DMS 273 (cell line): Measurements from ENCODE around the gene KCNQ2.

ENCODE experiments used
- DNase-seq: peaks from one replicate; lab custom pipeline; 2025; ENCODE audit not compliant: unreplicated experiment; lab: John Stamatoyannopoulos, UW

Gene KCNQ2

DNA sequence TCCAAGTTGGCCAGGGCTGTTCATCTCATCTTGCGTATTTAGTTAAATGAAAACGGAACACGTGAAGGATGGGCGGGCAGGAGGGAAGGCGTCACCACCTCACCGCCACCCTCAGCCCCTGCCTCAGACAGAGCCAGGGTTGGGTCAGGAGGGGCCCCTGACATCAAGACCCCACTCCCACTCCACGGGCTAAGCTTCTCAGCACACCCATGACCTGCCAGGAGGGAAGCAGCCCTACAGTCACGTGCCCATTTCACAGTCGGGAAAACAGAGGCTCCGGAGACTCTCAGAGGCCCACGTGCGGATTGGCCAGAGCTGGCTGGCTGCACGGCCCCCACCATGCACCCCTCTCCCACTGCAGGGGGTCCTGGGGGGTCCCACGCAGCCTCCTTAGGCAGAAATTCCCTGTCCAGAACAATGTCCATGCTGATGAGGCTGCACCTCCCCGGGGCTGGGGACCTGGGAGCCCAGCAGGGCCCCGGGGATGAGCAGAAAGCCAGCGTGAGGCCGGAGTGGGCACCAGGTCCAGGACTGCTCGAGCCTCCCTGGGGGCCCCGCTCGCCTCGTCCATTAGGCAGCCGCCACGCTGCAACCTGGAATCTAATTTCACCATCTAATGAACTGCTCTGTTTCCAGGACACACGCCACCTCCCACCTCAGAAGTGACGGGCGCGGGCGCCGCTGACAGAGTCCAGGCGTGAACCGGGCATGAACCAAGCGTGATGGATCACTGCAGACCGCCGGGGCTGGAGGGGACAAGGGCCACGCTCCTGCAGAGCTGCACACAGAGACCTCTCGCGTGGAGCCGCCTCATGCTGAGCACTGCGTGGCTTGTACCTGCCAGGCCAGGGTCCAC is 15.8 kb downstream of the KCNQ2 start:
- peak; percentile 46 for DNase-seq

DNA sequence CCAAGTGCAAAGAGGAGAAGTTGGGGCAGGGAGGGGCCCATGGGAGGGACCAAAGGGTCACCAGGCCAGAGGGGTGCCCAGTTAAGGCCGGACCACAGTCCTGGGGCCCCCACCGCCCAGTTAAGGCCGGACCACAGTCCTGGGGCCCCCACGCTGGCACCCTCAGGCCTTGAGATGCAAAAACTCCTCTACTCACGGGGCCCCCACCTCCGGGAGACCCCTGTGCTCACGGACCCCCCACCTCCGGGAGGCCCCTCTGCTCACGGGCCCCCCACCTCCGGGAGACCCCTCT is 16.9 kb downstream of the KCNQ2 start:
- no peak for DNase-seq

DNA sequence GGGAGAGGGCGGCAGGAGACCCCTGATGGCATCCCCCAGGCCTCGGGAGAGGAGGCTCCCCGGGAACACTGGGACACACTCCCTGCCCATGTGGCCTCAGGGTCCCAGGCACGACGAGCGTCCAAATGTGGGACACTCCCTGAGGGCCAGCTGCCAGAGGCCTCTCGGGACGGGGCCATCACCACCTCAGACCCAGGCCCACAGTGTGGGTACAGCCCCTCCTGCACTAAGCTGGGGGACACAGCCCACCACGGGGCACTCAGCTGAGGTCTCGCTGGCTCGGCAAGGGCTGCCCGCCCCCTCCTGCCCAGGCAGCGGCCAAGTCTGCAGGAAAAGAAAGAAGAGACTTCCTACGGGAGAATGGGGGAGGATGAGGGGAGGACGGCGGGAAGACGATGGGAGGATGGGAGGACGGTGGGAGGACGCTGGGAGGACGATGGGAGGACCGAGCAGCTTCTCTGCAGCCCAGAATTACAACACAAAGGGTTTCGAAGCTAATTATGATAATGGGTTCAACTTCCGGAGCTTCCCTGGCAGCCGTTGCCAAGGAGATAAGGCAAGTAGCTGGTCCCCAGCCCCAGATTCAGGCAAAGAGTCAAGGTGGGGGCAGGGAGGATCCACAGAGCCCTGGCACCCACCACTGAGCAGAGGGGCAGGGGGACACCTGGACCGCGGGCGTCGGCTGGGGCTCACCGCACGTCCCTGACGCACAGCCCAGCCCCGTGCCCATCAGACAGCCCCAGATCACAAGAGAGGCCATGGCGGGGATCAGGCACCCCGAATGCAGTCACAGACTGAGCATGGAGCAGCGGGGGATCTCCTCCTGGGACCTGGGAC is 17.5 kb downstream of the KCNQ2 start:
- peak; percentile 88 for DNase-seq

DNA sequence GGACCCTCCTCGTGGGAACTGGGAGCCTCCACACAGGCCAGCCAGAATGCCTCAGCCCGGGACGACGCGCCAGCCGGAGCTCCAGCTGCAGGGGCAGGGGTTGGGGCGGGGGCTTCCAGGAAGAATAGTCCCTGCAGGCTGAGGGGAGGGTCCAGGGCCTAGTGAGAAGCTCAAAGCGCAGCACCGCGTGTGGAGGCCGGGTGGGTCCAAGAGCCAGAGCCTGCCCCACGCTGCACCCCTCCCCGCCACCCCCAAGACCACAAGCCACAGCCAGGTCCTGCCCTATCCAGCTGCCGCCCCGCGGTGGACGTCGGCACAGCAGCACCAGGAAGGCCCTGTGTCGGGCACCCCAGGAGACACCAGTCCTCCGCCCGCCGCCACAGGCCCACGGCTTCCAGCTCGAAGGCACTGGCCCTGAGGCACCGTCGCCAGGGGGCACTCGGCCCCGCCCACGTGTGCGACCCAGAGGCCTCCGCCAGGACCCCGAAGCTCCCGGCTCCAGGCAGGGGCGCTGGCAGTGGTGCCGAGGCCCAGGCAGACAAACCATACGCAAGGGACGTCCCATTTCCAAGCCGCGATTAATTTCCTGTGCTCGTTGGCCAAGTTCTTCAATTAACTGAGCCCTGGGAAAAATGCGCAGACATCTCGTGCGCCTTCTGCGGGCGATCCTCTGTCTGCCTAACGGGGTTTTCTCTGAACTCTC is 19.5 kb downstream of the KCNQ2 start:
- DNase-seq = no peak

DNA sequence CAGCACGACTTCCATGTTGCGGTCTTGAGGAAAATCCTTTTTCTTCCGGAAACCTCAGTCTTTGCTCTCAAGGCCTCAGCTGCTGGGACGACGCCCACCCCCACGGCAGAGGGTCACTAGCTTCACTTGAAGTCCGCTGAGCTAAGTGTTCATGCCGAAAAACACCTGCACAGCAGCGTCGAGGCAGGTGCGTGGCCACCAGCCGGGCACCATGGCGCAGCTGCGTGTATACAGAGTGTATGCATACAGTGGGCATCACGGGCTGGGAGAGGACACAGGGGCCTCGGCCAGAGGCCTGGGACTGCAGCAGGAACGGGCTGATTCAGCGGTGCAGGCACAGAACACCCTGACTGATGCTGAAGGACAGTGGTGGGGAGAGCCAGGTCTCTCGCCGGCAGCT is 20.1 kb downstream of the KCNQ2 start:
- DNase-seq = no peak

DNA sequence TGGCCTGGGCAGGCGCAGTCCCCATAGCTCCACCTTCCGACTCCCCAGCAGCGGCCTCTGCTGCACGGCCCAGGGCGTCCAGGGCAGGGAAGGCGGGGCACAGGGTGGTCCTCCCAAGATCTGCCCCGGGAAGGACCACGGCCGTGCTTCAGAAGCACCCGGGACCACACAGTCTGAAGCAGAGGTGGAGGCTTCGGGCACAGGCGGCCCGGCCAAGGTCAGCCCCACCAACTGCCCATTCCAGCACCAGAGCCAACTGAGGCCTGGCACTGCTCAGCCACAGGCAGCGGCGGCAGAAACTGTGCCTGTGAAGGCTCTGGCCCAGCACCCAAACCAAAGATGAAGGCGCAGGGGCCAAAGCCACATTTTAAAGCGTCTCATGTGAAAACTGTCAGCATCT is 20.6 kb downstream of the KCNQ2 start:
- no peak for DNase-seq

DNA sequence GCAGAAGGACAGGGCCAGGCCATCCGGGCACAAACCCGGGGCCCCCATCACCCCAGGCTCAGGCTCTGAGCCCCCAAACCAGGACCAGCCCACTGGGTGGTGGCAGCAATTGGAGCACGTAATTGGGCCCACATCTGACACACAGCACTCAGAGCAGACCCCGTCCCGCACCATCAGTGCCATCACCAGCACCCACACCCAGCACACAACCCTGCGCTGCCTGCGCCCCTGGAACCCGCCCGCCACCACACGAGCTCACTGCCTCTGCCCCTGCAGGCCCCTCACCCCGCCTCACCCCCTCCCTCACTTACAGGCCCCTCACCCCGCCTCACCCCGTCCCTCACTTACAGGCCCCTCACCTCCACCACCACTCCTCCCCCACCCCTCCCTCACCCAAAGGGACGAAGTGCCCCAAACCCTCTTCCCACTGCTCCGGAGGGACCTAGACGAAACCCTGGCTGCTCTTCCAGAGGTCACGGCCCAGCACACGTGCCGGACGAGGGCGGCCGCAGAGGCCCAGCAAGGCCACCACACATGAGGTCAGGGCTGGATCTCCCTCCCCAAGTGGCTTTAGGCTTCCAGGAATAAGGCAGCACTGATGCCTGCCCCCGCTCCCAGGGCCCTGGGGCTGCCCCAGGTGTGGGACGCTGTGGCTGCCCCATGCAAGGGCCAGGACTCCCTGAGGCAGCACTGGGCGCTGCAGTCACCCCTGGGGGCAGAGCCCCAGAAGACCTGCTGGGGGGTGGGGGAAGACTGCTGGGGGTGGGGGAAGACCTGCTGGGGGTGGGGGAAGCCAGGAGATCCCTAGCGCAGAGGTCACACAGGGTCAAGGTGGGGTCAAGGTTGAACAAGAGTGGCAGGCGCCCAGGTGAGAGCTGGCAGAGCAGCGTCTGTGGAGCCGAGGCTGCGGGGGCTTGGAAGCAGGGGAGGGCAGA is 22.4 kb downstream of the KCNQ2 start:
- no peak for DNase-seq

DNA sequence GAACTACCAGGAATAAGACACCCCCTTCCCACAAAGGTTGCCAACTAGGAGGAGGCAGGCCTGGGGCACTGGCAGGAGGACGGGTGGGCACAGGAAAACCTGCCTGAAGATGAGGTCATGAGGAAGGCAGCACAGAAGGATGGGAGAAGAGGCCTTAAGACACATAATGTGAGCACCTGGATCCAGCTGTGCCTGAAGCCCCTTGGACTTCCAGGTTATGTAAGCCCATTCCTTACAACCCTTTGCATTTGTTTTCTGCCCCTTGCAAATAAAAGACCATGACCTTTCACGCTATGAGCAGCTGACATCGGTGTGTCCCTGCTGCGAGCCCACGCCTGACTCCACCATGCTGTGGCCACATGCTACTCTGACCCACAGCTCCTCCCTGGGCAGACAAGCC is 23.4 kb downstream of the KCNQ2 start:
- no peak for DNase-seq

DNA sequence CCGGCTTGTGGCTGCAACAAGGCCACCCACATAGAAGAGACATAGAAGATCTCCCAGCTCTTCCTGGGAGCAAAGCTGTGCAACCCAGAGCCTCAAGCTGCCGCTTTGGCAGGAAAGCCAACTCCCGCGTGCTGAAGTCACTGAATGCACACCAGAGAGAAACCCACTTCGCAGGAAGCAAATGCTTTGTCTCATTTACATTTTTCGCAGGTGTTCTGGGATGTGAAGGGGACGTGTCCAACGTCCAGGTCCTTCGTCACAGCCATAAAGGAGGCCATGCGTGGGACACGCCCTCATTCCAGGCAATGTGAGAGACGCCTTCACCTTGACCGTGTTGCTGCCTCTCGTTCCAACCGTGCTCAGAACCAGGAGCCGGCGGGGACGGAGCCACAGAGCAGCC is 24.4 kb downstream of the KCNQ2 start:
- DNase-seq = peak; percentile 33

DNA sequence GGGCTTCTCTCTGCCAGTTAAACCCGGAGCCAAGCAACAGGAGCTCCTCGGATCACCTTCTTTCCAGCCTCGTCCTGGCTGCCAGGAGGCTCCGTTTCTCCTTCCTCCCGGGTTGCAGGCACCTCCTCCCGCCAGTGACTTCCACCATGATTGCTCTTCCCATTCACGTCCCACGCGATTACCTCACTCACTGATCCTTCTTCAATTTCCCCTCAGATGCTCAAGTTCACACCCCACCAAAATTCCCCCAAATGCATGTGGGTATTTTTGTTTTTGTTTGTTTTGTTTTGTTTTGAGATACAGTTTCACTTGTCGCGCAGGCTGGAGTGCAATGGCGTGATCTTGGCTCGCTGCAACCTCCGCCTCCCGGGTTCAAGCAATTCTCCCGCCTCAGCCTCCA is 25.1 kb downstream of the KCNQ2 start:
- no peak for DNase-seq

DNA sequence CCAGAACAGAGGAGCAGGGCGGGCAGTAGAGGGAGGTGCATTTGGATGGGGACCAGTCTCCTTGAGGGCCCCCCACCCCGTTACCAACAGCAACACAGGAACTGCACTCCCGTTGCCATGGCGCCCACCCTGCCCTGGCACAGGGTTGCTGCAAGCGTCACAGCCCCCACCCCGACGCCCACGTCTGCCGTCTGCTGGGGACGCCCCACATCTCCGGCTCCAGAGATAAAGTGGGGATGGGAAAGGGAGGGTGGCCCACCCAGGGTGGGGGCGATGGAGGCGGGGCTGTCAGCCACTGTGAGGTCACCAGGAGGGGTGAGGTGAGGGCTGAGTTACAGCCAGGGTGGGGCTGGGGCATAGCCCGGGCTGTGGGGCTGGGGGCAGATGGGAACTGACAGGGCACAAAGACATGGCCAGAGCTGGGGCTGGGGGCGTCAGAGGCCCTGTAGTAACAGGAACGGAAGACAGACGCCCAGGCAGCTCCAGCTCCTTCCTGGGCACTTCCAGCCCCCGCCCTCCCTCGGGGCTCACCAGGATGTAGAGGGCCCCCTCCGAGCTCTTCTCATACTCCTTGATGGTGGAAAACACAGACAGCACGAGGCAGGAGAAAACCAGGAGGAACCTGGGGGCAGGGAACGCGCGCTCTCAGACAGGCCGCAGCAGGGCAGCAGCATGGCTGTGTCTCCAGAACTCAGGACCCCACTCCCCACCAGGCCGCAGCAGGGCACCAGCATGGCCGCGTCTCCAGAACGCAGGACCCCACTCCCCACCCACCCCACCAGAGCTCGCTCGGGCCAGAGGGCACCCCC is 26.0 kb downstream of the KCNQ2 start:
- DNase-seq = no peak

DNA sequence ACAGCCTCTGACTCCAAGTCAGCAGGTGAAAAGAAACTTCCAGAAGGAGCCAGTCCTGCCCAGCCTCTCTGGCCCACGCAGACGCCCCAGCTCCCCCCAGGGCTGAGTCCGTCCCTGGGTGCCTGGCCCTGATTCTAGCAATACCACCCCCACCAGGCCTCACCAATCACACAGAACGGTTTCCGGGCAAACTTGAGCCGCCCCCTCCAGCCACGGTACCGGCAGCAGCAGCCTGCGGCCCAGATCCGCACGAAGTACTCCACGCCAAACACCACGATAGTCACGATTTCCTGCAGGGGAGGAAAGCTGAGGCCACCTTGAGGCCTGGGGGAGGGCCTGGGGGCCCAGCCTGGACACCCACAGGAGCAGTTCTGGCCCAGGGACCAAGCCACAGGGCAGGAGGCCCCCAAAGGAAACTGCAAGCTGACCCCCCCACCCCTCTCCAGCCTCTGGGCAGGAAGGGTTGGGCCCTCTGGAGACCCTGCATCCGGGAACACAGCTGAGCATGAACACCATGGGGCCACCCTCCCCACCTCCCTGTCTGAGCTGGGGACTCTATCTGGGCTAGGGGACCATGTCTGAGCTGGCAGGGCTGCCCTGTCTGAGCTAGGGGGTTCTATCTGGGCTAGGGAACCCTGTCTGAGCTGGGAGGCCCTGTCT is 27.2 kb downstream of the KCNQ2 start:
- no peak for DNase-seq

DNA sequence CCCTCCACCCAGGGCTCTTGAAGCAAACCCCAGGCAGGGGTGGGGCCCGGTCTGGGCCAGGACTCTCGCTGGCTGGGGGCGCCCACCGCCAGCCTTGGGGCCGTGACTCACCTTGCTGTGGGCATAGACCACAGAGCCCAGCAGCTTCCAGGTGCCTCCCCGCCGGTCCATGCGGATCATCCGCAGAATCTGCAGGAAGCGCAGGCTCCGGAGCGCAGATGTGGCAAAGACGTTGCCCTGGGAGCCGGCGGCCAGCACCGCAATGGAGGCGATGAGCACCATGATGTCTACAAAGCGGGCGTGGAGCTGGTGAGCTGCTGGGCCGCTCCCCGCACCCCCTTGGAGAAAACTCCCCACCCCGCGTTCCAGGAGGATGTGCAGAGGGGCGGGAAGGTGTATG is 27.9 kb downstream of the KCNQ2 start:
- DNase-seq = no peak

DNA sequence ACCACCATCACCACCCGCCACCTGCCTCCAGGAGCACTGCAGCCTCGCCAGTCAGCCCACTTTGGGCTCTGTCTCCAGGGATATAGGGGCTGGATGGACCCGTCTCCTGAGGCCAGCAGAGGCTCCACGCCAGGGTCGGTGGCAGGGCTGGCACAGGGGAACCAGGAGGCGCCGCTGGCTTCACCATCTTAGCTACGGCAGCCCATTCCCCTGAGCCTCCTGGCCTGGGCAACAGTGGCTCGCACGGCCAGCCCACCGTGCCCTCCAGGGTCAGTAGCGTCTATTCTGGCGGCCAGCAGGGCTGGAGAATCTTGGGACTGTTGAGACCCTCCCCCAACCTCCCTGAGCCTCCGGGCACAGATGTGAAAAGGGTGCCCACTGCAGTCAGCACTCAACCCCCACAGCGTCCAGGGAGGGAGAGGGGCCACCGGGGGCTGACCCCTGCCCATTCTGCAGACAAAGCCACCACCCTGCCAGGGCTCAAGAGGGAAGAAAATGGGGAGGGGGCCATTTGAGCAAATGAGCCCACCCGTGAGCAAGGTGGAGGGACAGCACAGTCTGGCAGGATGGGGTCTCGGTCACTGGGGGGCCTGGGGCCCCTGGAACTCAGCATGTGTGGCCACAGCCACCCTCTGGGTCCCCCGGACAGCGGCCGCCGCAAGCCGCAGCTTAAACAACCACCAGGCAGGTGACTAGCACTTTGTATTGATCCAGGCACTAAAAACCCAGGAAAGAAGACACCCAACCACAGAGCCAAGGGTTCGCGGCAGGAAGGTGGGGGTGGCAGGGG is 28.7 kb downstream of the KCNQ2 start:
- no peak for DNase-seq

DNA sequence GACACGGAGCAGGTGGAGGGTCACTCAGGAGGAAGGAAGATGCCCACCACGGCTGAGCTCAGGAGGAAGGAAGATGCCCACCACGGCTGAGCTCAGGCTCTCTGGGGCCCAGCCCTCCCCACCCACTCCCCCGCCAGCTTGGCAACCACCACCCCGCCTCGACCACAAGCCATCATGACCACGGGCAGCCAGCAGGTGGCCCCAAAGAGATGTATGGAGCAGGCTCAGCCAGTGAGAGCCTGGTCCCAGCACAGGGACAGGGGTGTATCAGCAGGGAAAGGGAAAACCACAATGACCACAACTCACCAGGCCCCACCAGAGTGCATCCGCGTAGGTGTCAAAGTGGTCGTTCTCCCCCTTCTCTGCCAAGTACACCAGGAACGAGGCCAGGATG is 30.4 kb downstream of the KCNQ2 start:
- peak; percentile 83 for DNase-seq

DNA sequence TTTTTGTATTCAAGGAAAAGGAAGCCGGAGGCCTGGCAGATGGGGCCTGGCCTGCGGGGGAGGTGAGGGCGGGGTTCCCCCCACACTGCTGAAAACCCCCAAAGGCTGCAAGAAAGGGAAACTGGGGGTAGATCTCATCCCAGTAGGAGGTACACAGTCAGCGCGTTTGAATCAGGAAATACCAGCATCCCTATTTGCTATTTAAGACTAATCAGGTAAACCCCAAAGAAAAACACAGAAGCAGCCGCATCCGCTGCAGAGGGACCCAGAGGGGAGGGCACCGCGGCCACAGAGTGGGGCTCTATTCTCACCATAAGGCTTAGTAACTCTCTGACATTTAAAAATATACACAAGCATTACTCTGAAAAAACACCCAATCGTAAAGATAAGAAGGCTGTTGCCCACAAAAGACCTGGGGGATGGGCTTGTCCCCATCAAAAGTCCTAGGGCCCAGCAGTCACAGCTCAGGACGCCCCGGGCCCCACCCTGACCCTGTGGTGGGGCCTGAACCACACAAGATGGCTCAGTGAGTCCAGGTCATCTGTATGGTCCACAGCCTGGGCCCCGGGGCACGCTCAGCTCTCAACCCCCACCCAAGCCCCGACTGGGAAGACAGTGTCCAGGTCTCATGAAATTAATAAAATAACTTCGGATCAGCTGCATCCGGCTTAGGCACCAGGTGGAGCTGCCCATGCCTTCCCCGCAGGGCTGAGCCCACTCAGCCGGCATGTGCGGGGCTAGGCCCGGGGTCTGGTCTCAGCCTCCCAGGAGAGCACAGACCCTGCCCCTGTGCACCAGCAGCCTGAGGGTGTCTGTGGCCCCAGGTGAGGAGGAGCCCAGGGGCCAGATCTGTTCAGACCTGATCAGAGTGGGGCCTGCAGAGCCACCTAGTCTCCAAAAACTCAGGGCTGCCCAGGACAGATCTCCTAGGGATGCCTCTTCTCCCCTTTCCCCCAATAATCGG is 31.0 kb downstream of the KCNQ2 start:
- DNase-seq = no peak

DNA sequence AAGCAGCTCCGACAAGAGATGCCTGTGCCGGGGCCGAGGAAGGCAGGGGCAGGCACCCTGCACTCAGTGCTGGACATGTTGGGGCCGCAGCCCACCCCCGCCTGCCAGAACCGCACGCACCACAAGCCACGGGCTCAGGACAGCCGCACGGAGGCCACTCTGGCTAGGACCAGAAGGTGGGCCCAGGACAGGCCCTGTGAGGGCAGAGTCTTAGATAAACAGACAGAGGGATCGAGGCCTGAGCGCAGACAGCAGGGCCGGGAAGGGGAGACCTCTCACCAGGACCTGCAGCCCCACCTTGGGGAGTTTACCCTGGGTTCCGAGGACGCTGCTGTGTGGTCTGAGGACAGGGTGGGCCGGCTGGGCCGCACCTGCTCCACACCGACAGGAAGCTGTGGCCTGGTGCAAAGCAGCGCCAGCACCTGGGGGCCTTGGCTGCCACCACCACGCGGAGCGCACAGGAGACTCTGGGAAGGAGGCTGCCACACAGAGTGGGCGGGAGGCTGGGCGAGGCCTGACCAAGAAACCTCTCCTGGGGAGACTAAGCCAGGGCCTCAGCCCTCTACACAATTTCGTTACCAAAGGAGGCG is 32.0 kb downstream of the KCNQ2 start:
- no peak for DNase-seq
